GM12878 (cell line): ENCODE data around the gene NDUFA7.
A peak's percentile ranks its signal among the peaks of the same experiment; 100 is the strongest.

Experiments
- CTCF ChIP-seq, 3 experiments: IDR thresholded peaks in 2 of 3; conservative IDR thresholded peaks in 1 of 3; 2 replicates each; pipeline ENCODE4 v1.5.1; 2011; ENCODE audit warnings: low read depth in 3 of 3, low read length in 3 of 3, mild to moderate bottlenecking in 3 of 3, control low read depth in 2 of 3, moderate library complexity in 2 of 3, inconsistent platforms in 1 of 3, mixed read lengths in 1 of 3; ENCODE audit not compliant: control insufficient read depth in 2 of 3, insufficient read depth in 1 of 3; ENCODE audit errors: extremely low read depth in 1 of 3
- HCFC1 ChIP-seq: fragments of 150-350 bp; IDR thresholded peaks from 2 replicates; pipeline ENCODE4 v1.6.1; 2014; ENCODE audit warnings: low read length
- HDAC2 ChIP-seq: fragments of 200-600 bp; sonication (generic); IDR thresholded peaks from 2 replicates; pipeline ENCODE4 v1.6.1; 2017
- MYC ChIP-seq: IDR thresholded peaks from 2 replicates; pipeline ENCODE4 v1.6.1; 2011; ENCODE audit warnings: mild to moderate bottlenecking, low read length, moderate library complexity, inconsistent platforms; ENCODE audit not compliant: insufficient read depth, insufficient replicate concordance, insufficient read length, severe bottlenecking
- NFIC ChIP-seq: IDR thresholded peaks from 2 replicates; pipeline ENCODE4 v1.6.1; 2012; ENCODE audit warnings: low read depth, mild to moderate bottlenecking, inconsistent platforms, low read length, moderate library complexity
- PBX3 ChIP-seq: IDR thresholded peaks from 2 replicates; pipeline ENCODE4 v1.6.1; 2011; ENCODE audit warnings: mild to moderate bottlenecking, low read depth, low read length, moderate library complexity; ENCODE audit not compliant: insufficient replicate concordance
- POLR2A ChIP-seq: IDR thresholded peaks from 2 replicates; pipeline ENCODE4 v1.6.1; 2011; ENCODE audit warnings: low read depth, mild to moderate bottlenecking, low read length
- RAD51 ChIP-seq: fragments of 450-650 bp; IDR thresholded peaks from 2 replicates; pipeline ENCODE4 v1.6.1; 2016; ENCODE audit warnings: moderate library complexity, mild to moderate bottlenecking, inconsistent platforms
- YY1 ChIP-seq: IDR thresholded peaks from 2 replicates; pipeline ENCODE4 v1.6.1; 2011; ENCODE audit warnings: low read depth, mild to moderate bottlenecking, low read length
- ZNF274 ChIP-seq: IDR thresholded peaks from one replicate; pipeline ENCODE4 v1.8.0; 2011; ENCODE audit not compliant: insufficient read length, insufficient read depth

- peak in 1 of 3 experiments; percentile 11; a peak in 1 of 6 replicates for TF ChIP-seq CTCF (IDR thresholded peaks at IDR 0.05 in 2 of 3, conservative IDR thresholded peaks at IDR 0.05 in 1 of 3; ENCODE audit: control insufficient read depth in 2 of 3, extremely low read depth in 1 of 3, insufficient read depth in 1 of 3, low read depth in 3 of 3, low read length in 3 of 3)
- TF ChIP-seq HCFC1, result no peak
- TF ChIP-seq POLR2A, result no peak
- TF ChIP-seq RAD51, result no peak
- no peak for TF ChIP-seq PBX3
- no peak for TF ChIP-seq MYC
- no peak for TF ChIP-seq ZNF274
- TF ChIP-seq YY1, result peak; percentile 22; the same call in 1 of the 2 replicates
- TF ChIP-seq HDAC2, result no peak
- TF ChIP-seq NFIC, result no peak
These were observed 560 bp downstream of the NDUFA7 start for GRCh38 chr19:8320564-8321066.
